GM12872 (cell line): ENCODE data around the gene MARVELD1.
A peak's percentile ranks its signal among the peaks of the same experiment; 100 is the strongest.

Experiments used
- TF ChIP-seq, protein P1 (sequence below): IDR thresholded peaks from 3 replicates; pipeline ENCODE4 v1.5.1; 2011; ENCODE audit warnings: low read depth, mild to moderate bottlenecking, low read length, moderate library complexity; ENCODE audit not compliant: insufficient read depth

The MARVELD1 gene

DNA sequence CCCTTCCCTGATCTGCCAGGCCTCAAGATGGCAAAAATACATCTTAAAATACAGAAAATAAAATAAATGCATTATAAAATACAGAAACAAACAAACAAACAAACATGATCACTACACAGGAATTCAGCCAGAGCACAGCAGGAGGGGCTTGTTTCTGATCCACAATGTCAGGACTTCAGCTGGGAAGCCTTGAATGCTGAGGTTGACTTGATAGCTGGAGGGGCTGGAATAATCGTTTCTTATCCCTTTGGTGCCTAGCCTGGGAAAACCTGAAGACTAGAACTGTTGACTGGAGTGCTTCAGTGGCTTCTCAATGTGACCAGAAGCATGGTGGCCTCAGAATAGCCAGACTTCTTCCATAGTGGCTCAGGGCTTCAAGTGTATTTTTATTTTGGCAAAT, 9.2 kb upstream of the MARVELD1 start:
- TF ChIP-seq, protein P1, sequence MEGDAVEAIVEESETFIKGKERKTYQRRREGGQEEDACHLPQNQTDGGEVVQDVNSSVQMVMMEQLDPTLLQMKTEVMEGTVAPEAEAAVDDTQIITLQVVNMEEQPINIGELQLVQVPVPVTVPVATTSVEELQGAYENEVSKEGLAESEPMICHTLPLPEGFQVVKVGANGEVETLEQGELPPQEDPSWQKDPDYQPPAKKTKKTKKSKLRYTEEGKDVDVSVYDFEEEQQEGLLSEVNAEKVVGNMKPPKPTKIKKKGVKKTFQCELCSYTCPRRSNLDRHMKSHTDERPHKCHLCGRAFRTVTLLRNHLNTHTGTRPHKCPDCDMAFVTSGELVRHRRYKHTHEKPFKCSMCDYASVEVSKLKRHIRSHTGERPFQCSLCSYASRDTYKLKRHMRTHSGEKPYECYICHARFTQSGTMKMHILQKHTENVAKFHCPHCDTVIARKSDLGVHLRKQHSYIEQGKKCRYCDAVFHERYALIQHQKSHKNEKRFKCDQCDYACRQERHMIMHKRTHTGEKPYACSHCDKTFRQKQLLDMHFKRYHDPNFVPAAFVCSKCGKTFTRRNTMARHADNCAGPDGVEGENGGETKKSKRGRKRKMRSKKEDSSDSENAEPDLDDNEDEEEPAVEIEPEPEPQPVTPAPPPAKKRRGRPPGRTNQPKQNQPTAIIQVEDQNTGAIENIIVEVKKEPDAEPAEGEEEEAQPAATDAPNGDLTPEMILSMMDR: no peak

DNA sequence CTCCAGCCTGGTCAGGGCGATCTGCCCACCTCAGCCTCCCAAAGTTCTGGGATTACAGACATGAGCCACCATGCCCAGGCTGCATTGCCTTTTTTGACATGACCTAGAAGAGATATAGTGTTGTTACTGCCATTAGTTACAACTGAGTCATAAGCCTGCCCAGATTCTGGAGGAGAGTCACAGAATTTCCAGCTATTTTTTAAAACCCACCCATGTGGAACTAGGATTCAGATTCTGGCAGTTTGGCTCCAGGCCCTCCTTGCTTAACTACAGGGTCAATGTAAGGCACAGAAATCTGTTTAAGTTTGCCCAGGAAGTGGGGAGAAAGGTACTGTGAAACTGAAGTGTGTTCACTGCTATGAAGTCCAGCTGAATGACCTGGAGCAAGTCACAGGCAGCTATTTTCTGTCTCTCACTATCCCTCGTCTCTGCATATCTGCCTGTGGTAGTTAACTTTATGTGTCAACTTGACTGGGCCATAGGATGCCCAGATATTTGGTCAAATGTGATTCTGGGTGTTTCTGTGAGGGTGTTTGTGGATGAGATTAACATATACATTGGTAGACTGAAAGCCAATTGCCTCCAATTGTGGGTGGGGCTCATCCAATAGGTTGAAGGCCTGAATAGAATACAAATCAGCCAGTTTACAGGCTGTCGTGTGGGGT, 8.4 kb upstream of the MARVELD1 start:
- TF ChIP-seq, protein P1: no peak

DNA sequence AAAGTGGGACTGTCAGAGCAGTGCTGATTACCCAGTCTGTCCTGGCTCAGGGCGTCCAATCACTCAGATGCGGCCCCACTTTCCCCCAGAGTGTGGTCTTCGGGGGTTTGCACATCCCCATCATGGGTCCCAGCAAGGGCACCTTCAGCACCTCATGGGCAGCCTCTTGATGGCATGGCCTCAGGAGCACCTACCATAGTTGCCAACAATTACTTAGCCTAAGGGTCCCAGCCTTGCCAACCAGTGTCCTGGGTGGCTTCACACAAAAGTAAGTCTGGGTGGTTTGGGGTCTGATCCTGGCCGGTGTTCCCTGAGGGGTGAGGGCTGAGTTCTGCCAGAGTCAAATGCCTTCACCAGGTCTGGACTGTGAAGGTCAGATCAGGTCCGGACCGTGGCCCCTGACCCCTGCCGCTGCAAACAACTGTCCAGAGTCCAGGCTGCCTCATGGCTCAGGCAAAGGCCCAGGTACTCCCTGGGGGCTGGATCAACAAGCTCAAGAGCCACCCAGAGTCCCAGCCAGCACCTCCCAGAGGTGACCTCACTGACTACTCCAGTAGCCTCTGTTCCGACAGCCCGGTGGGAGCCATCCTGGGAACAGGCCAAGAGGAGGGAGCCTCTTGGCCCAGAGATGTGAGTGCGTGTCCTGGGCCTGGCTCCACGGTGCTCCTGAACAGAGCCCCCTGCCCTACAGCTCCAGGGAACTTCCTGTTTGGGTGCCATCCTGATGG, 6.2 kb upstream of the MARVELD1 start:
- TF ChIP-seq, protein P1: no peak

DNA sequence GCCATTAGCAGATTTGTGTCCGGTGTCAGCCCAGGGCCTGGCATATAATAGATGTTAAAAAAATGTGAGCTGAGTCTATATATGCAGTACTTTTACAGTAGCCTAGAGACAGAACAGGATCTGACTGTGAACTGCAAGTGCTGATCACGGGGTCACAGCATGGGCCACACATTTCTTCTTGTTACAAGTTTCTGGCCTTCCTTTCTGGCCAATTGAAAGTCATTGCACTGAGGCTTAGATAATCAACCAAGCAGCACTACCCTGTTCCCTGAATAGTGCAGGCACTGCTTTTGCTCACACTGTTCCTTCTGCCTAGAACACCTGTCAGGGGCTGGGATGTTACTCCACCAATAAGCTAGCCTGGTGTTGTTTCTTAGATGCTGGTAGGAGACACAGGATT, 5.4 kb upstream of the MARVELD1 start:
- TF ChIP-seq, protein P1: no peak

DNA sequence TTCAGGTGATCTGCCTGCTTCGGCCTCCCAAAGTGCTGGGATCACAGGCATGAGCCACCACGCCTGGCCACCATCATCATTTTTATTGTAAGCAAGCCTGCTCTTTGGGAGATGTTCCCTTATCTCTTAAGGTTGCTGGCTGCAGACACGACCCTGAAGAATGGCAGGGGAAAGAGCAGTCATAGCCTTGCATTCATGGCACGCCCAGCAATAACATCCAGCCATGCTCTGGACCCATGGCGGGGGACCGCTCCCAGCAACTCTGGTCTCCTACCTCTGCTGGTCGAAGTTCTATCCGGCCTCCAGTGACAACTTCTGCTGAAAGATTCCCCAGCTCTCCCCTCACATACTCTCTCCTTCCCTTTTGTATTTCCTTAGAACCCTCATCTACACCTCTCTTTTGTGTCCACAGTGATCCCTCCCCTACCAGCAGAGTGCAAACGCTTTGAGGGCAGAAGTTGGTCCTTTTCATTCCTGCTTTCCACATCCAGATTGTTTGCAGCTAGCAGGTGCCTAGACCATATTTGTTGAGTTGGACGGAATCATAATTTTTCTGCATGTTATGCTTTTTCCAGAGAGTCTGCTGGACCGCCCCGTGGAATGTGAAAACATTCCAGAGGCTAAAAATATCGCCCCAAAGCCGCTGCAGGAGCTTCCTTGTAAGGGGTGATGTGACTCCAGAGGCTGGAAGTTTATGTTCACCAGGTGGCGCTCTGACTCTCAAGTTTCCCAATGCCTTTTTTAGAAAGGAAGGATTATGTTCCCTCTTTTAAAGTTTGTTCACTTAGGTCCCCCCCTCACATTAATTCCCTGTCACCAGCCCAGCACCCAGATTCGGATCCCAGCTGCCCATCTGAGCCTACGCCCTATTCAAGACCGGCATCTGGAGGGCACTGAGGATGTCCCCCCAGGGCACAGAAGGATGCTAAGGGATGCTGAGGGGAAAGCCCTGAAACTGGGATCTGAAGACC, 4.3 kb upstream of the MARVELD1 start:
- TF ChIP-seq, protein P1: peak; percentile 67

DNA sequence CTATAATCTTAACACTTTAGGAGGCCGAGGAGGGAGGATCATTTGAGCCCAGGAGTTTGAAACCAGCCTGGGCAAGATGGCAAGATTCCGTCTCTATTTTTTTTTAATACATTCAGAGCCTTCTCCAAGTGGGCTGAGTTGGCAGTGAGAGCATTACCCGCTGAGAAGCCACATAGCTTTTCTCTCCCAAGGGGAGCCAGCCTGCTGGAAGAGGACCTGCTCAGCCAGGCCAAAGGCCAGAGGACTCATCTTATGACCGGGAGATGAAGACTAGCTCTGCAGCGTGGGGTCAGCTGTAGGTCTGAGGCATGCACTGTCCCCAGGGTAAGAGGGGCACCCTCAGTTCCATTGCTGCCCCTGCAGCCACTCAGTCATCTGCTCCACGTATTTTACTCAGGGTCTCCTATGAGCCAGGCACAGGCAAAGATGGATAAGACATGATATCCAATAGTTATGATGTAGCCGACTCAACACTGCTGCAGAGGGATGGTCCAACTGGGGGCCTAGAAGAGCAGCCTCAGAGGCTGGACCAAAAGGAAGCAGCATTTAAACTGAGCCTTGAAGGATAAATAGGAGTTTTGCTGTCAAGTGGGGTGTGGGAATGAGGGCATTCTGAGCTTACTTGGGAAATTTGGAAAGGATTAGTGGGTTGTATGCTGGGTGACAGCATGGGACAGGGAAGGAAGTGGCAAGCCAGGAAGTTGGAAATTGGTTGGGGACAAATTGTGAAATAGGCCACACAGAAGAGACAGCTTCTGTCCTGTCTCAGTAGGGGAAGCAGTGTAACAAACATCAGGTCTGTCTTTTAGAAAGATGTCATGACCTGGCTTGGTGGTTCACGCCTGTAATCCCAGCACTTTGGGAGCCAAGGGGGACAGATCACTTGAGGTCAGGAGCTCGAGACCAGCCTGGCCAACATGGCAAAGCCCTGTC, 1.6 kb upstream of the MARVELD1 start:
- TF ChIP-seq, protein P1: no peak
